ENCODE measurements around the gene TMED9. TPM values are rescaled to one million over a fixed set of nuclear protein-coding genes. Genes with fewer than 3 reads are reported as not detected.
"Not testable (repeated sequence)": the region's sequence is repeated elsewhere in the genome, so short reads cannot be mapped to it uniquely, and the experiment has no call there.

The TMED9 gene
- polyA plus RNA-seq, 3 donors from 2014 or later, result 172 to 231 (median 178) TPM

GRCh38 chr5:177612215-177612673 lies 20.2 kb downstream of the TMED9 start:
- Mint-ChIP-seq H3K4me1 (no peaks in the 10 kb centered on the region), H3K27ac (peak overlapping the region in 1 of 6 donors; percentile 10), H3K27me3 (ENCODE audit: low read depth in 3 of 3) (peaks cover 0 to 4% (median 0%) of the 10 kb centered on the region in 3 donors), H3K4me3 (no peak overlapping the region), H3K36me3 (no peaks in the 10 kb centered on the region), H3K9me3 (no peaks in the 10 kb centered on the region)
- DNase-seq, result no peak

DNA sequence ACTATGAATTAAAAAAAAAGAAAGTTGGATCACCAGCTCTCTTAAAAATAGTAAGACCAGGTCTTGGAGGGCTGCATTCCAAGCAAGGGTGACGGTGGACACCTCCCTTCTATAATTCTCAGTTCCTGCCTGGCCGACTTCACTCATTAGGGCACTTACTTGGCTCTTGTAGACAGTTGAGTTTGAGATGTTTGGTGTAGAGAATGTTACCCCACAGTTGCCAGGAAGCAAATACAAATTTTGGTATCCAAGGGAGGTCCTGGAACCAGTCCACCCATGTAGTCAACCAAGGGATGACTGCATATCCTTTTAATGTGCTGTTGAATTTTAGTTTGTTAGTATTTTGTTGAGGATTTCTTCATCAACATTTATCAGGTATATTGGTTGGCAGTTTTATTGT lies 28.6 kb downstream of the TMED9 start:
- Mint-ChIP-seq H3K36me3 (peaks cover 14 to 42% (median 36%) of the 10 kb centered on the region in 3 donors), H3K9me3 (no peaks in the 10 kb centered on the region), H3K4me3 (no peak overlapping the region), H3K27ac (no peak overlapping the region), H3K4me1 (no peaks in the 10 kb centered on the region), H3K27me3 (ENCODE audit: low read depth in 3 of 3) (no peaks in the 10 kb centered on the region)
- no peak for DNase-seq

DNA sequence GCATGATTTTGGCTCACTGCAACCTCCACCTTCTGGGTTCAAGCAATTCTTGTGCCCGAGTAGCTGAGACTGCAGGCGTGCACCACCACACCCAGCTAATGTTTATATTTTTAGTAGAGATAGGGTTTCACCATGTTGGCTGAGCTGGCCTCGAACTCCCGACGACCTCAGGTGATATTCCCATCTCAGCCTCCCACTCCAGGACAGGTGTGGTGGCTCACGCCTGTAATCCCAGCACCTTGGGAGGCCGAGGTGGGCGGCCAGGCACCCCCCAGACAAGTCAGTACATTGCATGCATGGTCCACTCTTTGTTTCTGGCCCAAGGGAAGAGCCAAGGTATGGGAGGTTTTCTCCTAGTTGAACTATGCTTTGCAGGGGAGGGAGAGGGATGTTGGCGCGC lies 32.2 kb downstream of the TMED9 start:
- not testable (repeated sequence) for H3K27ac Mint-ChIP-seq; H3K27me3 Mint-ChIP-seq (ENCODE audit: low read depth in 3 of 3); H3K9me3 Mint-ChIP-seq; H3K4me3 Mint-ChIP-seq; DNase-seq; H3K4me1 Mint-ChIP-seq
- H3K36me3 Mint-ChIP-seq, result peaks cover 8 to 32% (median 21%) of the 10 kb centered on the region in 3 donors

DNA sequence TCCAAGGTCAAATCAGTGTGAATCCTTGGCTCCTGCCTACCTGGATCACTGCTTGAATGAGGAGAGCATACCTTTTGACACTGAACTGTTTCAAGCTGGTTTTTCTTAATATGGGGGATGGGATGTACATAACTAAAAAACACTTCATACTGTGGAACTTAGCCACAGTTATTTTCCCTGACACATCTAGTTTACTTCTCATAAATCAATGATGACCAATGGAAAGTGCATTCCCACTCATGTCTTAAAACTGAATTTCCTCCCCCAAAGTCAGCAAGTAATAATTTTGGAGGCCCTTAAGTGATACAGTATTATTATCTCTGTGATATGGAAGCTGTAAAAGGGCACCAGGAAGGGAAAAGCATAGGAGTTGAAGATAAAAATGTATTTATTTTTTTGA lies 38.2 kb downstream of the TMED9 start:
- not testable (repeated sequence) for H3K4me3 Mint-ChIP-seq; H3K27me3 Mint-ChIP-seq (ENCODE audit: low read depth in 3 of 3)

GRCh38 chr5:177634912-177635311 lies 42.9 kb downstream of the TMED9 start:
- DNase-seq; H3K27me3 Mint-ChIP-seq (ENCODE audit: low read depth in 3 of 3); H3K4me3 Mint-ChIP-seq; H3K9me3 Mint-ChIP-seq; H3K4me1 Mint-ChIP-seq; H3K27ac Mint-ChIP-seq: not testable (repeated sequence)
- peaks cover 0 to 13% (median 0%) of the 10 kb centered on the region in 3 donors for H3K36me3 Mint-ChIP-seq

More for the DNA sequence above, 38.2 kb downstream of the TMED9 start:
- H3K27ac Mint-ChIP-seq, H3K9me3 Mint-ChIP-seq, H3K36me3 Mint-ChIP-seq, DNase-seq, H3K4me1 Mint-ChIP-seq: not testable (repeated sequence)

- not testable (repeated sequence) for H3K36me3 Mint-ChIP-seq; DNase-seq; H3K4me1 Mint-ChIP-seq; H3K27me3 Mint-ChIP-seq (ENCODE audit: low read depth in 3 of 3); H3K4me3 Mint-ChIP-seq; H3K27ac Mint-ChIP-seq; H3K9me3 Mint-ChIP-seq
These were observed 53.5 kb downstream of the TMED9 start for GRCh38 chr5:177645462-177645861.

Other genes starting within 250 kb of the TMED9 start
- gene LMAN2, start 240.5 kb upstream of the TMED9 start, polyA plus RNA-seq, result 100 to 1,000 TPM; 316 to 441 (median 409) TPM
- 10 to 100 TPM; 27.1 to 64.5 (median 33.8) TPM for gene RGS14, start 234.3 kb upstream of the TMED9 start, polyA plus RNA-seq
- gene SLC34A1, start 207.8 kb upstream of the TMED9 start, polyA plus RNA-seq, result under 1 TPM in 2 of 3 donors, not detected in 1; 0.26 to 0.34 TPM
- not detected for gene PFN3, start 191.5 kb upstream of the TMED9 start, polyA plus RNA-seq
- gene F12, start 182.6 kb upstream of the TMED9 start, polyA plus RNA-seq, result 1 to 10 TPM in 2 of 3 donors, not detected in 1; 1.3 to 2.3 TPM
- gene GRK6, start 165.5 kb upstream of the TMED9 start, polyA plus RNA-seq, result 100 to 1,000 TPM; 102 to 129 (median 103) TPM
- gene PRR7, start 145.4 kb upstream of the TMED9 start, polyA plus RNA-seq, result 10 to 100 TPM in 2 of 3 donors, 1 to 10 TPM in 1; 9.6 to 25.4 (median 17.5) TPM
- 1 to 10 TPM in 2 of 3 donors, under 1 TPM in 1; 0.93 to 4.2 (median 2.8) TPM for gene DBN1, start 118.6 kb upstream of the TMED9 start, polyA plus RNA-seq
- 1 to 10 TPM; 1.1 to 3.3 (median 2.3) TPM for gene PDLIM7, start 94.6 kb upstream of the TMED9 start, polyA plus RNA-seq
- 1 to 10 TPM in 1 of 3 donors, under 1 TPM in 1, not detected in 1; 0.48 to 1.3 TPM for gene DOK3, start 82.4 kb upstream of the TMED9 start, polyA plus RNA-seq
- 10 to 100 TPM; 20.0 to 62.6 (median 46.4) TPM for gene DDX41, start 75.2 kb upstream of the TMED9 start, polyA plus RNA-seq
- 1 to 10 TPM; 2.5 to 6.2 (median 3.4) TPM for gene FAM193B, start 37.6 kb upstream of the TMED9 start, polyA plus RNA-seq
- gene B4GALT7, start 7.9 kb downstream of the TMED9 start, polyA plus RNA-seq, result 10 to 100 TPM; 11.7 to 30.2 (median 21.0) TPM
- not detected for gene FAM153A, start 190.7 kb downstream of the TMED9 start, polyA plus RNA-seq